ENCODE data around the gene SEMA6A. TPM values are rescaled to one million over a fixed set of nuclear protein-coding genes. Genes with fewer than 3 reads are reported as not detected.

Gene SEMA6A
- total RNA-seq, 4 donors from 2014 or later: 22.4 to 118 (median 48.7) TPM

DNA sequence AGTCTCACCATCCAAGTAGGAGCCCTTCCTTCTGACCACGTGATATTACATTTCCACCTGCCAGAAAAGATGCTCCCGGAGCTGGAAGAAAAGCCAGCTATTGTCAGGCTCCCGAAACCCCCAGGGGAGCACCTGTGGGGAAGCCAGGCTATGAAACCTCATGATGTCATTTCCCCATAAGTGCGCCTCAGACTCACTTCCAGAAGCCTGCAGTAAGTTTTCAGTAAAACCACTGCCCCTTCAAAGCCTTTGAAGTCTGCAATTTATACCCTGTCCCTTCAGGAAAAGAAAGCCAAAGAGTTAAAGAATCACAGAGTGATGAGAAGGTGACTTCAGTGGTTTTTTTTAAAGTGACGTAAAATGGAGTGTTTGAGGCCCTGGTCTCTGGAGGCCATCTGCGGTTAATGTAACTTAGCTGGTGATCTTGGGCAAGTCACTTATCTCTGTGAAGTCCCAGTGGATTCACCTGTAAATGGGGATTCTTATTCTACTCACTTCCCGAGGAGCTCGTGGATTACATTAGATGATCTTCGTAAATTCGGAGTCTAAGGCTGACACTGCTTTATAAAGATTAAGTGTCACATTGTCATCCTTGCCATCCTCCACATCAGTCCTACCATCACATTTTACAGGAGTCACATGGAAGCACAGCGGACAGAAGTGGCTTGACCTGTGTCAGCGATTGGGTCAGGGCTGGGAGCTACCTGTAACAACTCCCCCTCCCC, 2.6 kb upstream of the SEMA6A start:
- Histone ChIP-seq H3K4me1 (no peaks in the 10 kb centered on the region), H3K27ac (no peak overlapping the region)
- intact Hi-C loops (cut with DNase I; ENCODE audit: low total_unique reads): no loop called here

DNA sequence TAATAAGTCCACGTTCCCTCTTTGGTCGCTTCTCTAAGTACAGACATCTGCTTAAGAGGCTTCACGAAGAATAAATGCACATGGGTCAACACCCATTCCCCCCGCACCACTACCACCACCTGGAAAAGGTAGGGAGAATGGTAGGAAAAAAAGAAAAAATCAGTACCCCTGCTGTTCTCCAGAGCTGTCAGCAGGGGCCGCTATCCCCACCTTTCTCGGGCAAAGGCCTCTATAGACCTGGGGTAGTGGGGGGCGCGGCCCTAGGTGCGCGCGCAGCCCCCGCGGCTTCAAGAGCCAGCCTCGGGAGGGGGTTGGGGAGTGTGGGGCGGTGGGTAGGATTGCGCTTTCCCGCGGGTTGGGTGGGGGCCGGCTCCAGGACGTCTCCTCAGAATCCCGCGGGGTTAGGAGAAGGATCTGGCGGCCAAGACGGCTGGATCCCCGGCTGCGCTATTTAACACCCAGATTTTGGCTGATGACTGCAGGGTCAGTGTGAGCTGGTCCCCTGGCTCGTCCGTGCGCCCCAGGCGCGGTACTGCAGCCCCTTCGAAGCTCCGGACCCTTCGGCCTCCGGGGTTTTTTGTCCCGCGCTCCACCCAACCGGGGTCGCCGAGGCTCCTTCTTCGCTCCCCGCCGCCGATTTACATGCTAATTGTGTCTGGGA, 1.6 kb upstream of the SEMA6A start:
- no peaks in the 10 kb centered on the region for H3K27me3 ChIP-seq
- TF ChIP-seq, protein P1, sequence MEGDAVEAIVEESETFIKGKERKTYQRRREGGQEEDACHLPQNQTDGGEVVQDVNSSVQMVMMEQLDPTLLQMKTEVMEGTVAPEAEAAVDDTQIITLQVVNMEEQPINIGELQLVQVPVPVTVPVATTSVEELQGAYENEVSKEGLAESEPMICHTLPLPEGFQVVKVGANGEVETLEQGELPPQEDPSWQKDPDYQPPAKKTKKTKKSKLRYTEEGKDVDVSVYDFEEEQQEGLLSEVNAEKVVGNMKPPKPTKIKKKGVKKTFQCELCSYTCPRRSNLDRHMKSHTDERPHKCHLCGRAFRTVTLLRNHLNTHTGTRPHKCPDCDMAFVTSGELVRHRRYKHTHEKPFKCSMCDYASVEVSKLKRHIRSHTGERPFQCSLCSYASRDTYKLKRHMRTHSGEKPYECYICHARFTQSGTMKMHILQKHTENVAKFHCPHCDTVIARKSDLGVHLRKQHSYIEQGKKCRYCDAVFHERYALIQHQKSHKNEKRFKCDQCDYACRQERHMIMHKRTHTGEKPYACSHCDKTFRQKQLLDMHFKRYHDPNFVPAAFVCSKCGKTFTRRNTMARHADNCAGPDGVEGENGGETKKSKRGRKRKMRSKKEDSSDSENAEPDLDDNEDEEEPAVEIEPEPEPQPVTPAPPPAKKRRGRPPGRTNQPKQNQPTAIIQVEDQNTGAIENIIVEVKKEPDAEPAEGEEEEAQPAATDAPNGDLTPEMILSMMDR (IDR thresholded peaks at IDR 0.05): peak; percentile 66 to 89 (median 82)
- no peak for TF ChIP-seq POLR2A (IDR thresholded peaks at IDR 0.05)
- DNase-seq: peak; percentile 36 to 56
- no peaks in the 10 kb centered on the region for H3K4me1 ChIP-seq
- H3K9me3 ChIP-seq: no peaks in the 10 kb centered on the region
- intact Hi-C loops (cut with DNase I; ENCODE audit: low total_unique reads): no loop called here
- peak overlapping the region; percentile 49 to 54 for H3K4me3 ChIP-seq
- no peaks in the 10 kb centered on the region for H3K36me3 ChIP-seq
- H3K27ac ChIP-seq: peak overlapping the region; percentile 67 to 83

More for the DNA sequence above, 2.6 kb upstream of the SEMA6A start:
- Histone ChIP-seq H3K9me3 (no peaks in the 10 kb centered on the region), H3K4me3 (no peak overlapping the region), H3K27me3 (no peaks in the 10 kb centered on the region), H3K36me3 (no peaks in the 10 kb centered on the region)
- no peak for TF ChIP-seq POLR2A (IDR thresholded peaks at IDR 0.05)
- TF ChIP-seq, protein P1 (IDR thresholded peaks at IDR 0.05): no peak
- DNase-seq: no peak

DNA sequence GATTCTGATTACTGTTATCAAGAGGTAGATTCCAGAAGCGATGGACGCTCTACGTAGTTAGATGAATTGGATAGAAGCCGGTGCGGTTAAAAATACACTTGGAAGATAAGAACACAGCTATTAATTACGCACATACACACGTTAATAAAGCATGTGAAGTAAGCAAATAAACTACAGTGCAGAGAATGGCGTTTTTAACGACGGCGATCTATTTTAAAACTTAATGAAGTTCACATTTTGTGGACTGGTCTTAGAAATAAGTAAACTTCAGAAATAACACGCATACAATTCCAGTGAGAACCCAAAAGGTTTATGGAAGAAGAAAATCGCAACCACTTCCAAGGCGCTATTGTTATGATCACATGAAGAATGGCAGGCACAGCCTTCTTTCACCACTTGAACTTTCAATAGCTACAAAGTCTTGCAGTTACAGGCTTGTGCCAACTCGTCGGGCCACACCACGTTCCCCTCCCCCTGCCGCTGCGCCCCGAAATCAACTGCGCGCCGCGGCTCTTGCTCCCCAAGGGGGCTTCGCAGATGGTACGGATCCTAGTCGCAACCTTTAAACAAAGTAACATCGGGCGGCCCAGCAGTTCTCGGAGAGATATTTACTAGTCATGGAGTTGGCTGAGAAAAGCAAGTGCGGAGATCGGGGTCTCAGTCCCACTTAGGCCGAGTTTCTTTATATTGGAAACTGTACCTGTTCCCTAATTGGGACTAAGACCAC, 866 bp upstream of the SEMA6A start:
- TF ChIP-seq POLR2A (IDR thresholded peaks at IDR 0.05): no peak
- TF ChIP-seq, protein P1 (IDR thresholded peaks at IDR 0.05): no peak
- Histone ChIP-seq H3K27me3 (no peaks in the 10 kb centered on the region), H3K36me3 (no peaks in the 10 kb centered on the region), H3K9me3 (no peaks in the 10 kb centered on the region), H3K4me3 (peak overlapping the region; percentile 49 to 54), H3K27ac (peak overlapping the region; percentile 67 to 83), H3K4me1 (no peaks in the 10 kb centered on the region)
- intact Hi-C loops (cut with DNase I; ENCODE audit: low total_unique reads): no loop called here
- DNase-seq: no peak

DNA sequence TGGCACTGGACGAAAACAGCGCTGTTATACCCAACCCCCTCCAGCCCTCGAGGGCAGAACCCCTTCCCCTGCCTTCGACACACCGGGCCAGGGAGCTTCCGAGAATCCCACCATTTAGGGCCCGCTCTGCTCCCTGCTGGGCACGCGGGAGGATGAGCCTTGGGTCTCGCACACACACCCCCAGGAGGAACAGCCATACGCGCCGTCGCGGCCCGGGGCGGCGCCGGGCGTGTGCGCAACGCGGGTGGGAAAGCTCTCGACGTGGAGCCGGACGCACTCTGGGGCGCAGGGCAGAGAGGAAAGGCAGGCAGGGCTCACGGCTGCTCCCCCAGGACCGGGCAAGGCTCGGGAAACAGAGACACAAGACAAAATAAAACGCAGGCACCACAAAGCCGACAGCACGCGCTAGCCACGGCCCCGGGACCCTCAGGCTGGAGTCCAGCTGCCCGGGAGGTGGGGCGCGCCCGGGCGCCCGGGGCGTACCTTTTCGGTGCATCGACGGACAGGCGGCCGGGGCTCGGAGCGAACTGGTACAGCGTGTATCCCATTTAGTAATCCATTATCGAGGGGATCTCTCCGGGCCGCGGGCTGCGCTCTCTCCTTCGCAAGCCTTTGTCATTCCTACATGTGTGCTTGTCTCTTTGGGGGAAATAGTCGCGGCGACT, 789 bp downstream of the SEMA6A start:
- H3K4me1 ChIP-seq: no peaks in the 10 kb centered on the region
- no peaks in the 10 kb centered on the region for H3K9me3 ChIP-seq
- H3K27me3 ChIP-seq: no peaks in the 10 kb centered on the region
- intact Hi-C loops (cut with DNase I; ENCODE audit: low total_unique reads): no loop called here
- no peak for DNase-seq
- TF ChIP-seq POLR2A (IDR thresholded peaks at IDR 0.05): no peak
- TF ChIP-seq, protein P1 (IDR thresholded peaks at IDR 0.05): no peak
- no peaks in the 10 kb centered on the region for H3K36me3 ChIP-seq
- peak overlapping the region; percentile 49 to 54 for H3K4me3 ChIP-seq
- peak overlapping the region; percentile 67 to 83 for H3K27ac ChIP-seq
